HepG2 (cell line): ENCODE data around the gene CD4. TPM values are rescaled to one million over a fixed set of nuclear protein-coding genes. Genes with fewer than 3 reads are reported as not detected.
A peak's percentile ranks its signal among the peaks of the same experiment; 100 is the strongest.

Experiments used
- ARNTL ChIP-seq: sonication (generic); formaldehyde crosslinking; IDR thresholded peaks from 2 replicates; pipeline ENCODE4 v1.4.0; 2020; ENCODE audit warnings: mild to moderate bottlenecking, missing genetic modification reagents
- CAMTA2 ChIP-seq: sonication (generic); formaldehyde crosslinking; IDR thresholded peaks from 2 replicates; pipeline ENCODE4 v1.4.0; 2020; ENCODE audit warnings: mild to moderate bottlenecking, missing genetic modification reagents, borderline replicate concordance
- HCFC1 ChIP-seq: fragments of 150-350 bp; IDR thresholded peaks from 2 replicates; pipeline ENCODE4 v1.6.1; 2014; ENCODE audit warnings: low read depth, low read length
- KAT7 ChIP-seq: IDR thresholded peaks from 2 replicates; pipeline ENCODE4 v1.6.1; 2018; ENCODE audit warnings: borderline replicate concordance, missing compliant biosample characterization
- PBX3 ChIP-seq: sonication (generic); formaldehyde crosslinking; IDR thresholded peaks from 2 replicates; pipeline ENCODE4 v1.8.1; 2023; ENCODE audit warnings: missing genetic modification reagents, inconsistent platforms, borderline replicate concordance
- SALL2 ChIP-seq: sonication (generic); formaldehyde crosslinking; IDR thresholded peaks from 2 replicates; pipeline ENCODE4 v1.8.1; 2023; ENCODE audit warnings: mild to moderate bottlenecking, missing genetic modification reagents, inconsistent platforms
- SMARCC2 ChIP-seq: fragments of 450-650 bp; IDR thresholded peaks from 2 replicates; pipeline ENCODE4 v1.6.1; 2017; ENCODE audit warnings: antibody characterized with exemption, mild to moderate bottlenecking
- TEAD2 ChIP-seq: sonication (generic); formaldehyde crosslinking; IDR thresholded peaks from 2 replicates; pipeline ENCODE4 v1.9.0; 2021; ENCODE audit warnings: missing genetic modification reagents
- ZBTB2 ChIP-seq: sonication (generic); formaldehyde crosslinking; IDR thresholded peaks from 2 replicates; pipeline ENCODE4 v1.8.0; 2022; ENCODE audit warnings: low read depth, missing genetic modification reagents
- ZNF331 ChIP-seq: sonication (generic); formaldehyde crosslinking; IDR thresholded peaks from 2 replicates; pipeline ENCODE4 v1.4.0; 2020; ENCODE audit warnings: missing genetic modification reagents
- ZNF335 ChIP-seq: sonication (generic); formaldehyde crosslinking; IDR thresholded peaks from 2 replicates; pipeline ENCODE4 v1.4.0; 2020; ENCODE audit warnings: missing genetic modification reagents
- ZNF441 ChIP-seq: sonication (generic); formaldehyde crosslinking; IDR thresholded peaks from 2 replicates; pipeline ENCODE4 v1.7.0; 2021; ENCODE audit warnings: missing genetic modification reagents, borderline replicate concordance
- ZNF512B ChIP-seq: sonication (generic); formaldehyde crosslinking; IDR thresholded peaks from 2 replicates; pipeline ENCODE4 v1.5.1; 2020; ENCODE audit warnings: missing genetic modification reagents, mild to moderate bottlenecking, borderline replicate concordance
- ZNF724P ChIP-seq: sonication (generic); formaldehyde crosslinking; IDR thresholded peaks from 2 replicates; pipeline ENCODE4 v1.8.0; 2022; ENCODE audit warnings: missing genetic modification reagents, borderline replicate concordance
- polyA plus RNA-seq, 8 experiments: library from polyadenylated mRNA; depleted of rRNA in 3 of 8; stranded (reverse) in 7 of 8; unstranded in 1 of 8; fragments of >200 nt; fragmentation: Illumina TruSeq in 4 of 8; extraction: Trizol in 4 of 8; gene quantifications; 2 replicates each; pipeline versions ENCODE4 v1.2.1 to v1.2.3, GENCODE V29; 2011 to 2016; ENCODE audit warnings: low read depth in 4 of 8, missing spikeins in 1 of 8, mixed read lengths in 1 of 8; ENCODE audit not compliant: insufficient read depth in 1 of 8
- total RNA-seq, 5 experiments: library from RNA; depleted of rRNA; stranded (reverse); fragments of >200 nt; fragmentation: Illumina TruSeq; extraction: Trizol; gene quantifications; 2 replicates each; pipeline ENCODE4 v1.2.3, GENCODE V29; 2016; ENCODE audit warnings: low read depth in 1 of 5
- TF ChIP-seq, protein P1 (sequence below): sonication (generic); formaldehyde crosslinking; IDR thresholded peaks from 2 replicates; pipeline ENCODE4 v1.4.0; 2020; ENCODE audit warnings: mild to moderate bottlenecking, missing genetic modification reagents

Gene CD4
- total and polyA plus RNA-seq, 2 of the 13 experiments (the other 11 are each of a cell fraction or from before 2014, with no cell fraction given) = 0.07 to 0.95 TPM

DNA sequence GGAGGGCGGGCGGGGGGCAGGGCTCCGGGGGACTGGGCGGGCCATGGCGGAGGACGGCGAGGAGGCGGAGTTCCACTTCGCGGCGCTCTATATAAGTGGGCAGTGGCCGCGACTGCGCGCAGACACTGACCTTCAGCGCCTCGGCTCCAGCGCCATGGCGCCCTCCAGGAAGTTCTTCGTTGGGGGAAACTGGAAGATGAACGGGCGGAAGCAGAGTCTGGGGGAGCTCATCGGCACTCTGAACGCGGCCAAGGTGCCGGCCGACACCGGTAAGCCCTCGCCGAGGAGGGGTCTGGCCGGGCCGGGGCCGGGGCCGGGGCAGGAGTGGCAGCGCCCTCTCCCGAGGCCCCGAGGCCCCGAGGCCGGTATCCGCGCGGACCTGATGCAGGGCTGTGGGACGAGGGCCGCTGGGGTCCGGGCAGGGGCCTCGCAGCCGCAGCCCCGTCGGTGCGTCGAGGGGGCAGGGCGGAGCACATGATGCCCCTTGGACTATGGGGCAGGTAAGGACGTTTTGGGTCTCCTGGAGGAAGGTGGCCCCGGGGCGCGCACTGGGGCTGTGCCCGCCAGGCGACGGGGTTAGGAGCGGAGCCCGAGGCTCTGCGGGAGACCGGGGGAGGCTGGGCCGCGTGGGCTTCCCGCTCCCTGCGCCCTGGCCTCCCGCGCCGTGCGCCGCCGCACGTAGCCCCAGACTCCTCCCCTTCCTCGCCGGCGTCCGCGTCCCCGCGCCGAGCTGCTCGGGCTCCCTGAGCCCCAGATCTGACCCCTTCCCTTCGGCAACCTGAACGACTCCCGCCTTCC is 78.3 kb downstream of the CD4 start, which contains the start of gene TPI1 (continued):
- TF ChIP-seq, protein P1, sequence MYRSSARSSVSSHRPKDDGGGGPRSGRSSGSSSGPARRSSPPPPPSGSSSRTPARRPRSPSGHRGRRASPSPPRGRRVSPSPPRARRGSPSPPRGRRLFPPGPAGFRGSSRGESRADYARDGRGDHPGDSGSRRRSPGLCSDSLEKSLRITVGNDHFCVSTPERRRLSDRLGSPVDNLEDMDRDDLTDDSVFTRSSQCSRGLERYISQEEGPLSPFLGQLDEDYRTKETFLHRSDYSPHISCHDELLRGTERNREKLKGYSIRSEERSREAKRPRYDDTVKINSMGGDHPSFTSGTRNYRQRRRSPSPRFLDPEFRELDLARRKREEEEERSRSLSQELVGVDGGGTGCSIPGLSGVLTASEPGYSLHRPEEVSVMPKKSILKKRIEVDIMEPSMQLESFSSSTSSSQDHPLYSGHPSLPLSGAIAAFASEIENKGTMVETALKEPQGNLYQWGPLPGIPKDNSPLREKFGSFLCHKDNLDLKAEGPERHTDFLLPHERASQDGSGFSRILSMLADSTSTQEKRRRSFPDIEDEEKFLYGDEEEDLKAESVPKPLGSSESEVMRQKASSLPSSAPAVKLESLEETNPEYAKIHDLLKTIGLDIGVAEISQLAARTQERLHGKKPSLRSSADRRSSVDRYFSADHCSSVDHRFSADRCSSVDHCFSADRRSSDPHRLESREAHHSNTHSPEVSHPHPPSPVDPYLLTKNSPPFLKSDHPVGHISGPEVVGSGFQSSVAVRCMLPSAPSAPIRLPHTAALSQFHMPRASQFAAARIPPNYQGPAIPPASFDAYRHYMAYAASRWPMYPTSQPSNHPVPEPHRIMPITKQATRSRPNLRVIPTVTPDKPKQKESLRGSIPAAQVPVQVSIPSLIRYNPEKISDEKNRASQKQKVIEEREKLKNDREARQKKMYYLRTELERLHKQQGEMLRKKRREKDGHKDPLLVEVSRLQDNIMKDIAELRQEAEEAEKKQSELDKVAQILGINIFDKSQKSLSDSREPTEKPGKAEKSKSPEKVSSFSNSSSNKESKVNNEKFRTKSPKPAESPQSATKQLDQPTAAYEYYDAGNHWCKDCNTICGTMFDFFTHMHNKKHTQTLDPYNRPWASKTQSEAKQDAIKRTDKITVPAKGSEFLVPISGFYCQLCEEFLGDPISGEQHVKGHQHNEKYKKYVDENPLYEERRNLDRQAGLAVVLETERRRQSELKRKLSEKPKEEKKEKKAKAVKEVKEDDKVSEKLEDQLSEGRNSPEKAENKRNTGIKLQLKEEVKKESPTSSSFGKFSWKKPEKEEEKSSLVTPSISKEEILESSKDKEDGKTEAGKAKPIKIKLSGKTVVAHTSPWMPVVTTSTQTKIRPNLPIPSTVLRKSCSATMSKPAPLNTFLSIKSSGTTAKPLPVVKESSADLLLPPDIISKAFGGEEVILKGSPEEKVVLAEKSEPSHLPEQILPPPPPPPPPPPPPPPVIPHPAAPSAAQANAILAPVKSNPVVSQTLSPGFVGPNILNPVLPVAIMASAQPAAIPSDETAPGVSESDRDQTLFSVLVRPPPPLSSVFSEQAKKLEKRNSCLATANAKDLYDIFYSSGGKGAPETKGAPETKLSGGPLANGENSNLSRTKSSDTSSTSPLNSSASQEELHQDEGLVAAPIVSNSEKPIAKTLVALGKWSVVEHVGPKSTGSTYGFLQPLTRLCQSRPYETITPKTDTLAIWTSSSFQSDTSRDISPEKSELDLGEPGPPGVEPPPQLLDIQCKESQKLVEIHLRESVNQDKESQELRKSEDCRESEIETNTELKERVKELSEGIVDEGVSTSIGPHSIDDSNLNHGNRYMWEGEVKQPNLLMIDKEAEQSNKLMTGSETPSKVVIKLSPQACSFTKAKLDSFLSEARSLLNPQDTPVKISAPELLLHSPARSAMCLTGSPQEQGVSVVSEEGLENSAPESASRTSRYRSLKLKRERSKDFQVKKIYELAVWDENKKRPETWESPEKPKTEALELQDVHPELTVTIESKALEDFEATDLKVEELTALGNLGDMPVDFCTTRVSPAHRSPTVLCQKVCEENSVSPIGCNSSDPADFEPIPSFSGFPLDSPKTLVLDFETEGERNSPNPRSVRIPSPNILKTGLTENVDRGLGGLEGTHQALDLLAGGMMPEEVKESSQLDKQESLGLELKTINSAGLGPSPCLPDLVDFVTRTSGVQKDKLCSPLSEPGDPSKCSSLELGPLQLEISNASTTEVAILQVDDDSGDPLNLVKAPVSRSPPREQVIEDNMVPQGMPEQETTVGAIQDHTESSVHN (CRISPR knock-in tag) = no peak
- TF ChIP-seq ZNF331 (CRISPR knock-in tag) (no peak; the same call in 1 of the 2 replicates), HCFC1 (no peak), ZNF441 (CRISPR knock-in tag) (no peak; the same call in none of the 2 replicates), ZBTB2 (peak; percentile 55; the same call in 1 of the 2 replicates), PBX3 (CRISPR knock-in tag) (peak; percentile 57; the same call in 1 of the 2 replicates), SALL2 (peak; percentile 54; the same call in 1 of the 2 replicates), ZNF335 (CRISPR knock-in tag) (0 out of 2 replicates have a peak, but pooled peaks have one; percentile 40), ZNF724P (CRISPR knock-in tag) (peak; percentile 63), ARNTL (CRISPR knock-in tag) (no peak; the same call in 1 of the 2 replicates), SMARCC2 (no peak), ZNF512B (CRISPR knock-in tag) (no peak), KAT7 (CRISPR knock-in tag) (peak; percentile 89; the same call in 1 of the 2 replicates), CAMTA2 (CRISPR knock-in tag) (no peak; the same call in 1 of the 2 replicates), TEAD2 (CRISPR knock-in tag) (no peak)
